HG02678 (cell line): ENCODE results near the gene NSG2.
"Not testable (repeated sequence)": the region's sequence is repeated elsewhere in the genome, so short reads cannot be mapped to it uniquely, and the experiment has no call there.

Source experiments
- ATAC-seq: cut with Tn5 transposase; IDR thresholded peaks from one replicate; pipeline ENCODE4 v1.9.1; 2021; ENCODE audit warnings: mild to moderate bottlenecking, moderate library complexity; ENCODE audit not compliant: unreplicated experiment

Gene NSG2

DNA sequence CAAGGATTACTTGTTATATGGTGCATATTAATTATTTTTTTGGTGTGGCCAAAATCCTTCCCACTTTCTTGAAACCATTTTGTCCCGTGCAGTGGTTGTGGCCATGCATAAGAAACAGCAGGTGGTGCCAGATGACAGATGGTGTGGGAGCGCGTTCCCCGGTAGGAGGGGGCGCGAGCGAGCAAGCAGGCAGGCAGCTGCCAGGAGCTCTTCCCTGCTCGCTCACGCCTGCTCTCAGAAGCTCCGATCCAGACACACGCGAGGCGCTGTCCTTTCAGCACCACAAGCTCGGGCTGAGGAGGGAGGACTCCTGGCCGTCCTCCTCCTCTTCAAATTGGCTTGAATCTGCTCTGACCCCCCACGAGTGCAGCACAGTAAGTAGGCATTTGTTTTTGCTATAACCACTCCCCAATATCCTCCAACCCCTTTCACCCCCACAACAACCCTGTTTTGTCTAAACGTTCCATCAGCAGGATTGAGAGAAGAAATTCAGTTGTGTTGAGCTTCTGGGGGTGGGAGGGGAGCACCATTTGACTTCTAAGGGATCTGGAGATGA is at the start of gene NSG2:
NSG2 (plus strand) TSS at position 237 of the 556 bp plus-strand sequence. CDS start 1,050 bp downstream, outside the sequence.
- ATAC-seq: peak; percentile 92

- no peak for ATAC-seq
Measured at GRCh38 chr5:173997331-173997730, 48.2 kb upstream of the NSG2 start.

GRCh38 chr5:173998531-173998930 is 47.0 kb upstream of the NSG2 start:
- ATAC-seq: no peak

- no peak for ATAC-seq
Measured at GRCh38 chr5:174000076-174000475, 45.4 kb upstream of the NSG2 start.

DNA sequence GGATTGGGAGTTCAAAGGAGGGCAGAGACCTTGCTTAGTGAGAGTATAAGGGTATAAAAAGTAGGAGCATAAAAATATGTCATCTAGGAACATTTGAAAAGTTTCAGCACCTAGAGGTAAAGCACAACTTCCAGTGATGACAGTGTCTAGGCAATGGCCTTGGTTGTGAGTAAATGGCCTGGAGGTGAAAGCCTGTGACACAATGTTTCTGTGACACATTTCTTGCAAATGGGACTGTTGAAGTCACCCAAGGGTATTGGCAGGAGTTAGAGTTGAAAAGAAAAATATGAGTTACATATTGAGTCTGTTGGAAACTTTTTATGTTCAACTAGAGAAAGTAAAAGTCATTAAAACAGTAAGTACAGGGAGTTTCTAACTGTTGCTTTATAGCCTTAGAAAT is 41.7 kb upstream of the NSG2 start:
- no peak for ATAC-seq

DNA sequence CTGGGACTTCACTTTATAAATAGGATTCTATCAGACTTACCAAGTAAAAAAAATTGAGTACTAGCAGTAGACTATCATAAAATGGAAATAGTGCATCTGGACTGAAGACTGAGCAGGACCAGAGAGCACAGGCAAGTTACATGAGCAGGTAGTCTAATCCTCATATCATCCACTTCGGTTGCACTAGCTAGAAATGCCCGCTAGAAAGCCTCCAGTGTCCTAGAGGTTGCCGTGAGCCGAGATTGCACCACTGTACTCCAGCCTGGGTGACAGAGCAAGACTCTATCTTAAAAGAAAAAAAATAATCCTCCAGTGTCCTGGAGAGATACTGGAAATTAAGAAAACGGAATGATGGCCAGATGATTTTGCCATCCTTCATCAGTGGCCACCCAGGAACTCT is 36.6 kb upstream of the NSG2 start:
- ATAC-seq: no peak

DNA sequence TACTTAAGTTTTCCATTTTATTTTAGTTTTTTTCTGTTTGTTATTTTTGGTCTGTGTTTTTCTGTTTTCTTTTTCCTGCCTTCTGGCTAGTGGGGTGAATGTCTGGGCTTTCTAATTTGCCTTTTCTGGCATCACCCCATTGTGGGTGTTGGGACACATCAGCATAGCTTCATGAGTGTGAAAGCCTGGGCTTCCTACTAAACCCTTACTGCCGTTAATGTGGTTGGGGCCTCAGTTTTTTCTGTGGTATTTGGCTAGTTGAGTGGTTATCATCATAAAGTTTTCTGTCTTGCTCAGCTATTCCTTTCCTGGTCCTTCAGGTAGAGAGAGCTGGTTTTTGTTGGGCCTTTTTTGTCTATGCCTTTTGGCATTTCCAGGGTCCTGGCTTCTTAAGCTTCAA is 35.1 kb upstream of the NSG2 start:
- ATAC-seq: no peak

GRCh38 chr5:174011441-174011840 is 34.1 kb upstream of the NSG2 start:
- no peak for ATAC-seq

DNA sequence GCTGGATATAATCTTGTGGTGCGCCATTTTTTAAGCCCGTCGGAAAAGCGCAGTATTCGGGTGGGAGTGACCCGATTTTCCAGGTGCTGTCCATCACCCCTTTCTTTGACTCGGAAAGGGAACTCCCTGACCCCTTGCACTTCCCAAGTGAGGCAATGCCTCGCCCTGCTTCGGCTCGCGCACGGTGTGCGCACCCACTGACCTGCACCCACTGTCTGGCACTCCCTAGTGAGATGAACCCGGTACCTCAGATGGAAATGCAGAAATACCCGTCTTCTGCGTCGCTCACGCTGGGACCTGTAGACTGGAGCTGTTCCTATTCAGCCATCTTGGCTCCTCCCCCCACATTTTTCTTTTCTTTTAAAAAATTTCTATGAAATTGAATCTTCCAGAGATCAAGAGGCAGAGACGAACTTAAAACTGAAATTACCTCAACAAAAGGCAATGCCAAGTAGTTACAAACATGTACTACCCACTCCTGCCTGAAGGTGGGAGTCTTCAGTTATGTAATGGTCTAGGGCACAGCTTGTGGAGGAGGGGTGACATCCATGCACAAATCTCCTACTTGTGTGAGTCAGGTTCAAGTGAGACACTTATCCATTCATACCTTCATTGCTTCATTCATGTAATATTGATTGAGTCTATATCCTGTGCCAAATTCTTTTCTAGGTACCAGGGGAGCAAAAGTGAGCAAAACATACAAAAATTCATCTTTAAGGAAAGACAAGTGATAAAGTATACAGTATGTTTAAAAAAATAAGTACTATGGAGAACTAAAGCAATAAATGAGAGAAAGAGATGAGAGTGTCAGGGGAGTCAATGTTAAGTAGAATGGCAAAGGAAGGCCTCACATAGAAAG is 25.2 kb upstream of the NSG2 start:
- ATAC-seq: not testable (repeated sequence)

DNA sequence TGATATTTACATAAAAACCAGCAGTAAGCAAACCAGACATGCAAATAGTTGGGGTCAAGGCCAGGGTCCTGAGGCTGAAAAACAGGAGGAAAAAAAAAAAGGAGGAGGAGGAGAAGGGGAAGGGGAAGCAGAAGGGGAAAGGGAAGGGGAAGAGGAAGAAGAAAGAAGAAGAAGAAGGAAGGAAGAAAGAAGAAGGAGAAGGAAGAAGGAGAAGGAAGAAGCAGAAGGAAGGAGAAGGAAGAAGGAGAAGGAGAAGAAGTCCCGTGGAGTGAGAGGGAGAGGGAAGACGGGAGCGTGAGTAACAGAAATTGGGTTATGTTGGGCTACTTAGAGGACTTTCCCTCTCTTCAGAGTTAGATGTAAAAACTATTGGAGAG is 24.6 kb upstream of the NSG2 start:
- no peak for ATAC-seq

- no peak for ATAC-seq
Measured at GRCh38 chr5:174022384-174023095, 23.0 kb upstream of the NSG2 start.

- ATAC-seq: no peak
Measured at GRCh38 chr5:174030286-174030685, 15.2 kb upstream of the NSG2 start.

- no peak for ATAC-seq
Measured at GRCh38 chr5:174044466-174045254, 846 bp upstream of the NSG2 start.

DNA sequence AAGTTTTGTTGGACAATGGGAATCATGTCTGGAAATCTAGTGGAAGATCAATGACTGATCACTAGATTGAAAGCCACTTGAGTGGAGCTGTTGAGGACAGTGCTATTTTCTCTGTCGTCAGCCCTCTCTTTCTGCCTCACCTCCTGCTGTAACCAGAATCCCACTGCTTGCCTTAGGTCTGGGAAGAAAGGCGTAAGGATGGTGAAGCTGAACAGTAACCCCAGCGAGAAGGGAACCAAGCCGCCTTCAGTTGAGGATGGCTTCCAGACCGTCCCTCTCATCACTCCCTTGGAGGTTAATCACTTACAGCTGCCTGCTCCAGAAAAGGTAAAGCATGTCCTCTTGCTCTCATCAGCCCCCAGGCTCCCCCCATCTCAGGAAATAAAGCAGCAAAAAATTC is 1.1 kb downstream of the NSG2 start:
- no peak for ATAC-seq

DNA sequence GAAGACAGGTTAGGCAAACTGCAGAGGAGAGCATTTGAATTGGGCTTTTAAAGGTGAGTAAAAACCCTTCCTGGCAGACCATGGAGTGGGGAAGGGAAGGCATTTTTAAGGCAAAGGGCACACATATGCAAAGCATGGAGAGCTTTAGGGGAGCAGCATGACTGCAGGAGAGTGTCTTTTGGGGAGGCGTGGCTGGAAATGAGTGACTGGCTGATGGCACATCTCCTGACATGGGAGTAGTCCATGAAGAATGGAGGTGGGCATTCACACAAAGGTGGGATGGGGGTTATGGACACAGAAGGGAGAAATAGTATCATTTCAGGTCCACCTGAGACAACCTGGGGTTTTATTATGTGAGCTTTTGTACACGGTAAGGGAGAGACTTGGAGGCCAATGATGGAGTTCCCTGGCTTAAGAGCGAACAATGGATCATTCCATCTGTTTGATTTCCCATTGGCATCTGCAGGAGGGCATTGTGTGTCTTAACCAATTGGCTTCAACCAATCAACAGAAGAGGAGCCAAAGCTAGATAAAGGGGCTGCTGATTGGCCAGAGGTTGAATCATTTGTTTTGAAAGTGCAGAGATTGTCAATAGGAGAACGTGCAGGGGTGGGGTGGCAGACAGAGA is 2.1 kb downstream of the NSG2 start:
- ATAC-seq: no peak

DNA sequence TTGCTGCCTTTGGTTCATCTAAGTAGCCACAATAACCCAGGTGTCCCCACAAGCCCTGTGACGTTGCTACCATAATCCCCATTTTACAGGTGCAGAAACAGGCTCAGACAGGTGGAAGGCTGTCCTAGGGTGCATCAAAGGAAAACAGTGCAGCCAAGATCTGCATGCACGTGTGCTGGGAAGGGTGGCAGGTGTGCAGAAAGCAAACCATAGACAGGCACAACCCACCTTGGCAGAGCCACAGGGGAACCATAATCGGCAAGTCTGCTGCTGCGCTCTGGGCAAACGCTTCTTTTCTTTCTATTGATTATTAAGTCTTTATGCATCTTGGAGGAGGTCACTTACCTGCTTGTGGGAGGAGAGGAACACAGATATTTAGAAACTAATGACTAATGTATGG is 7.1 kb downstream of the NSG2 start:
- ATAC-seq: no peak

DNA sequence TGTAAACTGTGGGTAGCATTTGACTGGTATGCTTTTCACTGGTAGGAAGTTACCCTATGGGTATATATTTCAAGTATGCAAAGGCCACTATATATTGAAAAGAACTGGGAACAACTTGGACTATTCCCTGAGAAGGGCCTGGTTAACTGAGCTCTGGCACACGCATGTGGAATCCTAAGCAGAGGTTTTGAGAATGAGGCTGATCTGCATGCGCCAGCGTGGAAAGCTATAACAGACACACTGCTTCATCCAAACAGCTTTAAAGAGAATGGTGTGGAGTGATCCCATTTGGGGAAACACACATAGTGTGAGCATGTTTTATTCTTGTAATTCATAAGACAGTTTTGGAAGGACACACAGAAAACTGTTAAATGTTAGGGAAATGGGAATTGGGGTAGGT is 8.4 kb downstream of the NSG2 start:
- ATAC-seq: no peak

GRCh38 chr5:174056064-174056847 is 10.8 kb downstream of the NSG2 start:
- no peak for ATAC-seq

- no peak for ATAC-seq
Measured at GRCh38 chr5:174057206-174057605, 11.7 kb downstream of the NSG2 start.
